Ishikawa (cell line): ENCODE measurements around the gene HCN4.

Experiments
- CEBPB ChIP-seq: IDR thresholded peaks from 2 replicates; pipeline ENCODE4 v1.6.1; 2012
- CREB1 ChIP-seq: IDR thresholded peaks from 2 replicates; pipeline ENCODE4 v1.6.1; 2012; ENCODE audit warnings: low read depth
- EP300 ChIP-seq: IDR thresholded peaks from 2 replicates; pipeline ENCODE4 v1.6.1; 2012; ENCODE audit warnings: borderline replicate concordance
- FOXM1 ChIP-seq: IDR thresholded peaks from 2 replicates; pipeline ENCODE4 v1.6.1; 2012; ENCODE audit warnings: low read depth, borderline replicate concordance
- NFIC ChIP-seq: IDR thresholded peaks from 2 replicates; pipeline ENCODE4 v1.6.1; 2012
- RAD21 ChIP-seq: IDR thresholded peaks from 2 replicates; pipeline ENCODE4 v1.6.1; 2012; ENCODE audit warnings: low read depth
- TAF1 ChIP-seq: IDR thresholded peaks from 2 replicates; pipeline ENCODE4 v1.6.1; 2012; ENCODE audit warnings: low read depth, mild to moderate bottlenecking
- TEAD4 ChIP-seq: IDR thresholded peaks from 2 replicates; pipeline ENCODE4 v1.6.1; 2012
- USF1 ChIP-seq: IDR thresholded peaks from 2 replicates; pipeline ENCODE4 v1.6.1; 2012
- YY1 ChIP-seq: IDR thresholded peaks from 2 replicates; pipeline ENCODE4 v1.6.1; 2012; ENCODE audit warnings: low read depth
- ZBTB7A ChIP-seq: IDR thresholded peaks from 2 replicates; pipeline ENCODE4 v1.6.1; 2012; ENCODE audit warnings: low read depth
- TF ChIP-seq, protein P1 (sequence below): IDR thresholded peaks from 2 replicates; pipeline ENCODE4 v1.6.1; 2012
- TF ChIP-seq, protein P2 (sequence below): IDR thresholded peaks from 2 replicates; pipeline ENCODE4 v1.6.1; 2012; ENCODE audit warnings: low read depth, mild to moderate bottlenecking

DNA sequence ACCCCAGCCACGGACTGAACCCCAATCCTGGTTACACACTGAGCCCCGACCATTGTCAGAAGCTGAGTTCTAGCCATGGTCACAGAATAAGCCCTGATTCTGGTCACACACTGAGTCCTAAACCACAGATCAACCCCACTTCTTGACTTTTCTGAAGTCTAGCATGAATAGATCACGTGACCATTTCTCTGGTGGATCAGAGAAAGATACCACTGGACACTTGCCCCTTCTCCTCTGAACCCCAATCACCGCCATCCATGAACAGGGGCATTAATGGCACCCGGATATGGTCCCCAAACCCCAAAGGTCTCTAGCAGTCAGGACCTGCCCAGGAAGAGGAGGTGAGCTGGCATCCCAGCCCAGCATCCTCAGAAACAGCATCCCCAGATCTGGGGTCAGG lies 9.1 kb downstream of the HCN4 start:
- TF ChIP-seq, protein P1, sequence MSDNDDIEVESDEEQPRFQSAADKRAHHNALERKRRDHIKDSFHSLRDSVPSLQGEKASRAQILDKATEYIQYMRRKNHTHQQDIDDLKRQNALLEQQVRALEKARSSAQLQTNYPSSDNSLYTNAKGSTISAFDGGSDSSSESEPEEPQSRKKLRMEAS, result no peak
- TF ChIP-seq RAD21 (no peak), CREB1 (no peak), ZBTB7A (no peak), EP300 (no peak), USF1 (no peak), NFIC (no peak), TEAD4 (no peak), CEBPB (no peak), TAF1 (no peak), YY1 (no peak), FOXM1 (no peak)
- TF ChIP-seq, protein P2, sequence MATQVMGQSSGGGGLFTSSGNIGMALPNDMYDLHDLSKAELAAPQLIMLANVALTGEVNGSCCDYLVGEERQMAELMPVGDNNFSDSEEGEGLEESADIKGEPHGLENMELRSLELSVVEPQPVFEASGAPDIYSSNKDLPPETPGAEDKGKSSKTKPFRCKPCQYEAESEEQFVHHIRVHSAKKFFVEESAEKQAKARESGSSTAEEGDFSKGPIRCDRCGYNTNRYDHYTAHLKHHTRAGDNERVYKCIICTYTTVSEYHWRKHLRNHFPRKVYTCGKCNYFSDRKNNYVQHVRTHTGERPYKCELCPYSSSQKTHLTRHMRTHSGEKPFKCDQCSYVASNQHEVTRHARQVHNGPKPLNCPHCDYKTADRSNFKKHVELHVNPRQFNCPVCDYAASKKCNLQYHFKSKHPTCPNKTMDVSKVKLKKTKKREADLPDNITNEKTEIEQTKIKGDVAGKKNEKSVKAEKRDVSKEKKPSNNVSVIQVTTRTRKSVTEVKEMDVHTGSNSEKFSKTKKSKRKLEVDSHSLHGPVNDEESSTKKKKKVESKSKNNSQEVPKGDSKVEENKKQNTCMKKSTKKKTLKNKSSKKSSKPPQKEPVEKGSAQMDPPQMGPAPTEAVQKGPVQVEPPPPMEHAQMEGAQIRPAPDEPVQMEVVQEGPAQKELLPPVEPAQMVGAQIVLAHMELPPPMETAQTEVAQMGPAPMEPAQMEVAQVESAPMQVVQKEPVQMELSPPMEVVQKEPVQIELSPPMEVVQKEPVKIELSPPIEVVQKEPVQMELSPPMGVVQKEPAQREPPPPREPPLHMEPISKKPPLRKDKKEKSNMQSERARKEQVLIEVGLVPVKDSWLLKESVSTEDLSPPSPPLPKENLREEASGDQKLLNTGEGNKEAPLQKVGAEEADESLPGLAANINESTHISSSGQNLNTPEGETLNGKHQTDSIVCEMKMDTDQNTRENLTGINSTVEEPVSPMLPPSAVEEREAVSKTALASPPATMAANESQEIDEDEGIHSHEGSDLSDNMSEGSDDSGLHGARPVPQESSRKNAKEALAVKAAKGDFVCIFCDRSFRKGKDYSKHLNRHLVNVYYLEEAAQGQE, result no peak
